ENCODE measurements around the gene PIERCE2.
A peak's percentile ranks its signal among the peaks of the same experiment; 100 is the strongest.
"Not testable (repeated sequence)": the region's sequence is repeated elsewhere in the genome, so short reads cannot be mapped to it uniquely, and the experiment has no call there.

The PIERCE2 gene

DNA sequence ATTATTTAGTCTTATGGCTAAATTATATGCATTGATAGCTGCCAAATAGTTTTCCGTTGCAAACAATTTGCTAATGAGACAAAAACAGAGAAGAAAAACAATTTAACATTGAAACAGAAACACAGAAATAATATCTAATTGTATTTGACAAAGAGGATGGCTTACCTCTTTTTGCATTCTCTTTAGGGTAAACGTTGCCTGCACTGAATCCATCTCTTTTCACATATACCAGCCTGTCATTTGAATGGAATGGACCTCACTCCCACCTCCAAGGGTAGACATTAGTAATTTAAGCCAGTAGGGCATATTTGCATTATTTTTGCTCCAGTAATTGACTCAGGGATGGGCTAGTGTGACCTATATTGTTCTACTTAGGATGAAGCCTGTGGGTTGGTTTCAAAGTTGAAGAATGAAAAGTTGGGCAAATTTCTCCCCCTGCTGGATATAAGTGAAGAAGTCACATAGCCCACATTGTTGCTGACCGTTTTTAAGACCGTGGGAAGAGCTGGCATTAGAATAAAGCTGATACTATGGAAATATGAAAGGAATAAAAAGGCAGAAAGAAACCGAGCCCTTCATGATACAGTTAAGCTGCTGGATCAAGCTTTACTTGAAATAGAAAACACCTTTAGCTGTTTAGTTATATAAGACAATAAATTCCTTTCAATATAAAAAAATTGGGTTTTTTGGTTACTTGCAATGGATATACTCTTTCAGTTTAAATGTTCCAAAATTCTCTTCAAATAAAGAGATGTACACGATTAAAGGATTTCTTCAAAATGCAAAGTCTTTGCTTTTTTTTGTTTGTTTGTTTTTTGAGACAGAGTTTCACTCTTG, 26.9 kb downstream of the PIERCE2 start:
- peak; percentile 55 for DNase-seq

DNA sequence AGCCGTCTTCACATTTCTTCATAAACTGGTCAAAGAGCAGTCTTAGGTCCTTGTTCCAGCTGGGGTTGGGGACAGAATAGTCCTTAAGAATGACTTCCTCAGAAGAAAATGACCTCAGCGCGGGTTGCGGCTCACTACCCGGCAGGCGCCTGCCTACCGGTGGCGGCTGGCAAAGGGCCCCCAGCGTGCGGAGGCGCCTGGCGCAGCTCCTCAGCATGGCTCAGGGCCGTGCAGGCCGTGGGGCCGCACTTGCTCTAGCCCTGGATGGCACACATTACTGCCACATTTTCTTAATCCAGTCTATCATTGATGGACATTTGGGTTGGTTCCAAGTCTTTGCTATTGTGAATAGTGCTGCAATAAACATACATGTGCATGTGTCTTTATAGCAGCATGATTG, 34.8 kb downstream of the PIERCE2 start:
- DNase-seq = not testable (repeated sequence)

DNA sequence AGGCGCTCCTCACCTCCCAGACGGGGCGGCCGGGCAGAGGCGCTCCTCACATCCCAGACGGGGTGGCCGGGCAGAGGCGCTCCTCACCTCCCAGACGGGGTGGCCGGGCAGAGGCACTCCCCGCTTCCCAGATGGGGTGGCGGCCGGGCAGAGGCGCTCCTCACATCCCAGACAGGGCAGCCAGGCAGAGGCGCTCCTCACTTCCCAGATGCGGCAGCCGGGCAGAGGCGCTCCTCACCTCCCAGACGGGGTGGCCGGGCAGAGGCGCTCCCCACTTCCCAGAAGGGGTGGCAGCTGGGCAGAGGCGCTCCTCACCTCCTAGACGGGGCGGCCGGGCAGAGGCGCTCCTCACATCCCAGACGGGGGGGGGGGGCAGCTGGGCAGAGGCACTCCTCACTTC, 37.6 kb downstream of the PIERCE2 start:
- not testable (repeated sequence) for DNase-seq

DNA sequence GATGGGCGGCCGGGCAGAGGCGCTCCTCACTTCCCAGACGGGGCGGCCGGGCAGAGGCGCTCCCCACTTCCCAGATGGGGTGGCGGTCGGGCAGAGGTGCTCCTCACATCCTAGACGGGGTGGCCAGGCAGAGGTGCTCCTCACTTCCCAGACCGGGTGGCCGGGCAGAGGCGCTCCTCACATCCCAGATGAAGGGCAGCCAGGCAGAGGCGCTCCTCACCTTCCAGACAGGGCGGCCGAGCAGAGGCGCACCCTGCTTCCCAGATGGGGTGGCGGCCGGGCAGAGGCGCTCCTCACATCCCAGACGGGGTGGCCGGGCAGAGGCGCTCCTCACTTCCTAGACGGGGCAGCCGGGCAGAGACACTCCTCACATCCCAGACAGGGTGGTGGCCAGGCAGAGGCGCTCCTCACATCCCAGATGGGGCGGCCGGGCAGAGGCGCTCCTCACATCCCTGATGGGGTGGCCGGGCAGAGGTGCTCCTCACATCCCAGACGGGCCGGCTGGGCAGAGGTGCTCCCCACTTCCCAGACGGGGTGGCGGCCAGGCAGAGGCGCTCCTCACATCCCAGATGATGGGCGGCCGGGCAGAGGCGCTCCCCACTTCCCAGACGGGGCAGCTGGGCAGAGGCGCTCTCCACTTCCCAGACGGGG, 38.2 kb downstream of the PIERCE2 start:
- DNase-seq = not testable (repeated sequence)

DNA sequence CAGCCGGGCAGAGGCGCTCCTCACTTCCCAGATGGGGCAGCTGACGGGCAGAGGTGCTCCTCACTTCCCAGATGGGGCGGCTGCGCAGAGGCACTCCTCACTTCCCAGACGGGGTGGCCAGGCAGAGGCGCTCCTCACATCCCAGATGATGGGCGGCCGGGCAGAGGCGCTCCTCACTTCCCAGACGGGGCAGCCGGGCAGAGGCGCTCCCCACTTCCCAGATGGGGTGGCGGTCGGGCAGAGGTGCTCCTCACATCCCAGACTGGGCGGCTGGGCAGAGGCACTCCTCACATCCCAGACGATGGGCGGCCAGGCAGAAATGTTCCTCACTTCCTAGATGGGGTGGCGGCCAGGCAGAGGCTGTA, 38.7 kb downstream of the PIERCE2 start:
- DNase-seq = not testable (repeated sequence)

DNA sequence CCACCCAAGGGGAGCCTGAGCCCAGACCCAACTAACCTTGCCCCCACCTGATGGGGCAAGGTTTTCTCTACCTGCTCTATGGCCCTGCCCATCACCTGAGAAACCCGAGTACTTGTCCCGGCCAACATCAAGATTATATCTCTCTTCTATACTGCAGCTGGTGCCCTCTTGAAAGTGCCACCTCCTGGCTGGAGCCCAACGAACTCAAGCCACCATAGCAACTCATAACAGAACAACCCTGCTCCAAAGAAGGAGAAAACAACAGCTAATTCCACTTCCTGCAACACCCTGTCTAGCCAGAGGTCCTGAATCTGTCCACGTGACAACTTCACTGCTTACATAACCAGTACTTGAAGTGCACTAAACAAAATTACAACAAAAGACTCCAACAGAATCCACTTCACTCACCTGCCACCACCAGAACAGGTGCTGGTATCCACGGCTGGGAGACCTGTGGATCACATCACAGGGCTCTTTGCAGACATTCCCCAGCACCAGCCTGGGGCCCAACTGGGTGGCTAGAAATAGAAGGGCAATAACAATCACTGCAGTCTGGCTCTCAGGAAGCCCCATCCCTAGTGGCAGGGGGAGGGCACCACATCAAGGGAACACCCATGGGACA, 49.2 kb downstream of the PIERCE2 start:
- no peak for DNase-seq

DNA sequence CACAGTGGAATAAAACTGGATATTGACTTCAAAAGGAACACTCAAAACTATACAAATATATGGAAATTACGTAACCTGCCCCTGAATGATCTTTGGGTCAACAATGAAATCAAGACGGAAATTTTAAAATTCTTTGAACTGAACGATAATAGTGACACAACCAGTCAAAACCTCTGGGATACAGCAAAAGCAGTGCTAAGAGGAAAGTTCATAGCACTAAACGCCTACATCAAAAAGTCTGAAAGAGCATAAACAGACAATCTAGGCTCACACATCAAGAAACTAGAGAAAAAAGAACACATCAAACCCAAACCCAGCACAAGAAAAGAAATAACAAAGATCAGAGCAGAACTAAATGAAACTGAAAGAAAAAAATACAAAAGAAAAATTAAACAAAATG, 53.2 kb downstream of the PIERCE2 start:
- DNase-seq = no peak

DNA sequence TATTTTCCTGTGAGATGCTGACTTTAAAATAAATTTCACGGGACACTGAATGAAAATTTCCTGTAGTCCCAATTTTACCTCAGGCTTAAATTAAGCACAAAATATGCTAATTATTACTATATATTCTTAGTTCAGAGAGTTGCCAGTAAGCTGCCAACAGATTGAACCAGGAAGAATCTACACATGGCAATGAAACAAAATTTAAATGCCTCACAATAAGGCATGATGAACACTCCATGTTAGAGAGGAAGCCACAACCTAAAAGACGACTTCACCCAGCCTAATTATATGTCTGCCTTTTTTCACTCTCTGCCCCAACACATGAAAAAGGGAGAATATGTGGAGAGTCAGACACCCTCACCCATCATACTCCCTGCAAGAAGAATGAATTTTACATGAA, 60.0 kb downstream of the PIERCE2 start:
- DNase-seq = no peak
